Thyroid gland (tissue), 4 donors: ENCODE data around the gene VANGL1. TPM values are rescaled to one million over a fixed set of nuclear protein-coding genes. Genes with fewer than 3 reads are reported as not detected.

Experiments
- DNase-seq, 2 donors: peaks; one replicate each; pipeline ENCODE4 v3.0.0-alpha.2; 2019
- H3K27ac ChIP-seq, 3 donors: fragments of 200-600 bp; sonication (generic); 1 replicate in 2 of 3; 2 replicates in 1 of 3; pipeline ENCODE4 v1.5.1; 2016 to 2019; ENCODE audit warnings: mild to moderate bottlenecking in 1 of 3, moderate library complexity in 1 of 3
- H3K27me3 ChIP-seq: fragments of 200-600 bp; sonication (generic); one replicate; pipeline ENCODE4 v1.5.1; 2019
- H3K36me3 ChIP-seq, 2 donors: fragments of 200-600 bp; sonication (generic); one replicate each; pipeline ENCODE4 v1.5.1; 2016 to 2019
- H3K4me1 ChIP-seq, 2 donors: fragments of 200-600 bp; sonication (generic); one replicate each; pipeline ENCODE4 v1.5.1; 2017 to 2019
- H3K4me3 ChIP-seq, 3 donors: fragments of 200-600 bp; sonication (generic); replicated peaks in 1 of 3; 1 replicate in 2 of 3; 2 replicates in 1 of 3; pipeline ENCODE4 v1.5.1; 2016; ENCODE audit warnings: mild to moderate bottlenecking in 1 of 3
- H3K9me3 ChIP-seq: fragments of 200-600 bp; sonication (generic); one replicate; pipeline ENCODE4 v1.5.1; 2017
- CTCF ChIP-seq, 6 experiments: fragments of 200-600 bp in 3 of 6; fragments of 450-650 bp in 3 of 6; sonication (generic) in 3 of 6; IDR thresholded peaks; one replicate each; pipeline ENCODE4 v1.5.1; 2016 to 2019; ENCODE audit warnings: antibody characterized with exemption in 6 of 6, mild to moderate bottlenecking in 2 of 6, inconsistent platforms in 1 of 6, moderate library complexity in 1 of 6
- POLR2A ChIP-seq, 2 donors: fragments of 450-650 bp; IDR thresholded peaks; one replicate each; pipeline ENCODE4 v1.6.1; 2017; ENCODE audit warnings: antibody characterized with exemption in 2 of 2, mild to moderate bottlenecking in 2 of 2, moderate library complexity in 1 of 2
- WGBS, 2 donors: methylation state at CpG; one replicate each; pipeline ENCODE4 v1.1.5; 2017; 5-methylcytosine and 5-hydroxymethylcytosine counted together
- intact Hi-C: fragments of 100-400 bp; cut with DNase I; formaldehyde crosslinking; loops from one replicate; pipeline ENCODE4 v1.15.1; 2023
- total RNA-seq, 4 donors: library from RNA; depleted of rRNA; stranded (reverse); fragments of >200 nt; gene quantifications; one replicate each; pipeline ENCODE4 v1.2.3, GENCODE V29; 2016

The VANGL1 gene
- total RNA-seq, 4 donors from 2014 or later = 10.9 to 22.8 (median 14.8) TPM

GRCh38 chr1:115655916-115656315, 14.1 kb downstream of the VANGL1 start:
- intact Hi-C loops = no loop called here
- Histone ChIP-seq H3K4me1 (peaks cover 6 to 10% of the 10 kb centered on the region in 2 donors), H3K36me3 (no peaks in the 10 kb centered on the region), H3K27ac (no peak overlapping the region), H3K9me3 (no peaks in the 10 kb centered on the region), H3K4me3 (no peak overlapping the region), H3K27me3 (no peaks in the 10 kb centered on the region)
- no peak for DNase-seq
- 84 to 94% methylated on average over 4 of the region's 4 CpGs for WGBS, 2 donors
- TF ChIP-seq POLR2A (IDR thresholded peaks at IDR 0.05) (no peak), CTCF (IDR thresholded peaks at IDR 0.05) (no peak)

- DNase-seq = no peak
- TF ChIP-seq POLR2A (IDR thresholded peaks at IDR 0.05) = no peak
- no peak overlapping the region for H3K27ac ChIP-seq
- H3K36me3 ChIP-seq = no peaks in the 10 kb centered on the region
- H3K9me3 ChIP-seq = no peaks in the 10 kb centered on the region
- H3K4me3 ChIP-seq = no peak overlapping the region
- intact Hi-C loops = no loop called here
- no peaks in the 10 kb centered on the region for H3K27me3 ChIP-seq
- 69 to 76% methylated on average over 5 of the region's 5 CpGs for WGBS, 2 donors
- H3K4me1 ChIP-seq = peaks cover 6 to 10% of the 10 kb centered on the region in 2 donors
Measured at GRCh38 chr1:115656461-115657077, 14.8 kb downstream of the VANGL1 start.

- TF ChIP-seq POLR2A (IDR thresholded peaks at IDR 0.05) = no peak
- no peak for TF ChIP-seq CTCF (IDR thresholded peaks at IDR 0.05)
- Histone ChIP-seq H3K4me3 (no peak overlapping the region), H3K27me3 (no peaks in the 10 kb centered on the region), H3K27ac (no peak overlapping the region), H3K9me3 (no peaks in the 10 kb centered on the region), H3K4me1 (peaks cover 6 to 10% of the 10 kb centered on the region in 2 donors), H3K36me3 (peaks cover 2 to 5% of the 10 kb centered on the region in 2 donors)
- intact Hi-C loops = no loop called here
- DNase-seq = no peak
- 86 to 91% methylated on average over 1 of the region's 1 CpG for WGBS, 2 donors
Measured at GRCh38 chr1:115658646-115659045, 16.9 kb downstream of the VANGL1 start.

GRCh38 chr1:115660151-115660550, 18.4 kb downstream of the VANGL1 start:
- Histone ChIP-seq H3K4me3 (no peak overlapping the region), H3K36me3 (peaks cover 8 to 14% of the 10 kb centered on the region in 2 donors), H3K27me3 (no peaks in the 10 kb centered on the region), H3K4me1 (peaks cover 9 to 11% of the 10 kb centered on the region in 2 donors), H3K27ac (no peak overlapping the region), H3K9me3 (no peaks in the 10 kb centered on the region)
- intact Hi-C loops = no loop called here
- 93 to 98% methylated on average over 5 of the region's 5 CpGs for WGBS, 2 donors
- TF ChIP-seq CTCF (IDR thresholded peaks at IDR 0.05) (no peak), POLR2A (IDR thresholded peaks at IDR 0.05) (no peak)
- DNase-seq = no peak

GRCh38 chr1:115661157-115661556, 19.4 kb downstream of the VANGL1 start:
- no peak for TF ChIP-seq POLR2A (IDR thresholded peaks at IDR 0.05)
- TF ChIP-seq CTCF (IDR thresholded peaks at IDR 0.05) = no peak
- H3K36me3 ChIP-seq = peaks cover 8 to 14% of the 10 kb centered on the region in 2 donors

More at GRCh38 chr1:115661157-115661556, 19.4 kb downstream of the VANGL1 start:
- Histone ChIP-seq H3K4me1 (peaks cover 19 to 21% of the 10 kb centered on the region in 2 donors), H3K27ac (no peak overlapping the region), H3K27me3 (no peaks in the 10 kb centered on the region), H3K9me3 (no peaks in the 10 kb centered on the region), H3K4me3 (no peak overlapping the region)
- 89 to 100% methylated on average over 1 of the region's 1 CpG for WGBS, 2 donors
- intact Hi-C loops = no loop called here
- no peak for DNase-seq
